K562 (cell line): ENCODE results near the gene SERHL2. TPM values are rescaled to one million over a fixed set of nuclear protein-coding genes. Genes with fewer than 3 reads are reported as not detected.

ENCODE experiments used
- ATAC-seq: fragments of 200-7000 bp; cut with Tn5 transposase; 3 replicates; pipeline ENCODE4 v1.9.1; 2020; ENCODE audit warnings: moderate library complexity
- BruUV-seq: library from RNA; stranded (reverse); fragments of 400-500 nt; replicated peaks from 2 replicates; lab custom pipeline; 2021; lab: Mats Ljungman, UMichigan
- CTCF ChIA-PET: fragments of 300-600 bp; formaldehyde crosslinking; extraction: SDS; loops from one replicate; lab custom pipeline; 2021; ENCODE audit warnings: low intra/inter-chr PET ratio; lab: Yijun Ruan, JAX
- POLR2A ChIA-PET: fragments of 300-600, 350-650 bp; sonication (Branson Sonifier 250); formaldehyde crosslinking; extraction: SDS; loops from one replicate; lab custom pipeline; 2021; ENCODE audit warnings: antibody characterized with exemption, inconsistent platforms; lab: Yijun Ruan, JAX
- DNase-seq, 4 experiments: peaks; one replicate each; pipeline versions ENCODE4 v3.0.0 to v3.0.0-alpha.2; 2011 to 2018; ENCODE audit warnings: low spot score in 3 of 4, mixed read lengths in 3 of 4; ENCODE audit errors: extremely low read depth in 1 of 4
- FAIRE-seq: peaks from 2 replicates; lab custom pipeline; 2011; peaks lifted over from hg19 to GRCh38; lab: Jason Lieb, UNC
- H2AFZ ChIP-seq: 2 replicates; pipeline ENCODE4 v1.6.0; 2011; ENCODE audit warnings: low read depth, low read length, control low read depth, inconsistent platforms
- H3K27ac ChIP-seq: fragments of 200-600 bp; 3 replicates; pipeline ENCODE4 v1.8.0; 2011; ENCODE audit warnings: low read depth, mild to moderate bottlenecking, control low read depth, inconsistent platforms, low read length, moderate library complexity, mixed read lengths; ENCODE audit errors: extremely low read depth
- H3K27me3 ChIP-seq, 2 experiments: fragments of 300-600 bp in 1 of 2; 2 replicates in 1 of 2; 3 replicates in 1 of 2; pipeline versions ENCODE4 v1.6.0 to v1.8.0; 2011; ENCODE audit warnings: inconsistent platforms in 2 of 2, low read length in 2 of 2, mild to moderate bottlenecking in 1 of 2, mixed read lengths in 1 of 2, moderate library complexity in 1 of 2; ENCODE audit not compliant: control insufficient read depth in 2 of 2, insufficient read depth in 2 of 2
- H3K36me3 ChIP-seq: fragments of 300-600 bp; 3 replicates; pipeline ENCODE4 v1.8.0; 2011; ENCODE audit warnings: mild to moderate bottlenecking, low read length, inconsistent platforms; ENCODE audit not compliant: control insufficient read depth, insufficient read depth
- H3K4me1 ChIP-seq, 2 experiments: fragments of 200-600 bp in 1 of 2; replicated peaks in 1 of 2; 2 replicates in 1 of 2; 3 replicates in 1 of 2; pipeline versions ENCODE4 v1.5.1 to v1.8.0; 2011; ENCODE audit warnings: inconsistent platforms in 2 of 2, low read length in 2 of 2, mild to moderate bottlenecking in 1 of 2, mixed read lengths in 1 of 2, moderate library complexity in 1 of 2; ENCODE audit not compliant: control insufficient read depth in 2 of 2, insufficient read depth in 2 of 2
- H3K4me2 ChIP-seq: 2 replicates; pipeline ENCODE4 v1.6.1; 2011; ENCODE audit warnings: low read length, control low read depth, inconsistent platforms, mixed read lengths; ENCODE audit not compliant: insufficient read depth
- H3K4me3 ChIP-seq: fragments of 200-600 bp; sonication (generic), shearing (Covaris generic); 2 replicates; pipeline ENCODE4 v1.5.1; 2016; ENCODE audit warnings: control low read depth, inconsistent platforms
- H3K79me2 ChIP-seq: fragments of 200-600 bp; 3 replicates; pipeline ENCODE4 v1.8.0; 2011; ENCODE audit warnings: low read length, inconsistent platforms; ENCODE audit not compliant: control insufficient read depth, insufficient read depth
- H3K9ac ChIP-seq, 2 experiments: 2 replicates each; pipeline versions ENCODE4 v1.6.0 to v1.6.1; 2011; ENCODE audit warnings: low read depth in 2 of 2, low read length in 2 of 2, control low read depth in 1 of 2, inconsistent platforms in 1 of 2, mild to moderate bottlenecking in 1 of 2, mixed read lengths in 1 of 2; ENCODE audit not compliant: insufficient read depth in 1 of 2
- H3K9me1 ChIP-seq: one replicate; pipeline ENCODE4 v1.6.0; 2011; ENCODE audit warnings: inconsistent platforms, mild to moderate bottlenecking, low read length, moderate library complexity; ENCODE audit not compliant: control insufficient read depth, insufficient read depth
- H3K9me3 ChIP-seq: replicated peaks from 2 replicates; pipeline ENCODE4 v1.5.1; 2011; ENCODE audit warnings: low read depth, low read length, inconsistent platforms; ENCODE audit not compliant: control insufficient read depth, insufficient read depth
- H4K20me1 ChIP-seq: replicated peaks from 2 replicates; pipeline ENCODE4 v1.6.1; 2011; ENCODE audit warnings: low read length, inconsistent platforms, mixed read lengths; ENCODE audit not compliant: control insufficient read depth, insufficient read depth
- ARID2 ChIP-seq: fragments of 450-650 bp; IDR thresholded peaks from 2 replicates; pipeline ENCODE4 v1.6.1; 2017; ENCODE audit warnings: antibody characterized with exemption, mild to moderate bottlenecking
- LARP7 ChIP-seq: fragments of 450-650 bp; IDR thresholded peaks from 2 replicates; pipeline ENCODE4 v1.6.1; 2016
- MYNN ChIP-seq, 2 experiments: sonication (generic); formaldehyde crosslinking in 1 of 2; IDR thresholded peaks; 2 replicates each; pipeline versions ENCODE4 v1.5.0 to v1.6.1; 2016 to 2020; ENCODE audit warnings: antibody characterized with exemption in 1 of 2, missing genetic modification reagents in 1 of 2
- NCOA2 ChIP-seq, 2 experiments: fragments of 450-650 bp; IDR thresholded peaks; 2 replicates each; pipeline ENCODE4 v1.6.1; 2018; ENCODE audit warnings: mild to moderate bottlenecking in 2 of 2, moderate library complexity in 1 of 2; ENCODE audit not compliant: partially characterized antibody in 2 of 2
- NCOA4 ChIP-seq: fragments of 450-650 bp; IDR thresholded peaks from 2 replicates; pipeline ENCODE4 v1.6.1; 2018; ENCODE audit warnings: mild to moderate bottlenecking; ENCODE audit not compliant: partially characterized antibody
- NELFE ChIP-seq: IDR thresholded peaks from 2 replicates; pipeline ENCODE4 v1.6.1; 2011; ENCODE audit warnings: mild to moderate bottlenecking; ENCODE audit not compliant: insufficient read depth, insufficient read length
- RAD21 ChIP-seq, 2 experiments: fragments of 250-450 bp in 1 of 2; fragments of 450-650 bp in 1 of 2; sonication (Bioruptor Pico) in 1 of 2; formaldehyde crosslinking in 1 of 2; IDR thresholded peaks in 1 of 2; conservative IDR thresholded peaks in 1 of 2; 2 replicates each; pipeline versions ENCODE4 v1.4.0 to v1.8.0; 2020 to 2022; ENCODE audit warnings: mild to moderate bottlenecking in 2 of 2, moderate library complexity in 1 of 2
- RB1 ChIP-seq: fragments of 450-650 bp; IDR thresholded peaks from 2 replicates; pipeline ENCODE4 v1.6.1; 2017; ENCODE audit warnings: low read depth, mild to moderate bottlenecking
- SMAD2 ChIP-seq: fragments of 150-350 bp; IDR thresholded peaks from 2 replicates; pipeline ENCODE4 v1.6.1; 2014; ENCODE audit warnings: low read depth, mild to moderate bottlenecking, low read length
- TCF7L2 ChIP-seq: fragments of 150-350 bp; IDR thresholded peaks from 2 replicates; pipeline ENCODE4 v1.6.1; 2016; ENCODE audit warnings: low read depth, mild to moderate bottlenecking, low read length, moderate library complexity
- THRAP3 ChIP-seq: fragments of 450-650 bp; IDR thresholded peaks from 2 replicates; pipeline ENCODE4 v1.6.1; 2016; ENCODE audit warnings: mild to moderate bottlenecking, inconsistent platforms, borderline replicate concordance
- TRIM24 ChIP-seq, 2 experiments: fragments of 450-650 bp; IDR thresholded peaks; 2 replicates each; pipeline ENCODE4 v1.6.1; 2016
- TRIM28 ChIP-seq: fragments of 450-650 bp; IDR thresholded peaks from 2 replicates; pipeline ENCODE4 v1.6.1; 2017
- ZC3H4 ChIP-seq: sonication (generic); formaldehyde crosslinking; IDR thresholded peaks from 2 replicates; pipeline ENCODE4 v1.9.0; 2021; ENCODE audit warnings: missing genetic modification reagents, borderline replicate concordance
- ZFP91 ChIP-seq: sonication (generic); formaldehyde crosslinking; IDR thresholded peaks from 2 replicates; pipeline ENCODE4 v1.8.0; 2022; ENCODE audit warnings: mild to moderate bottlenecking, missing genetic modification reagents
- WGBS: fragments of 100-300 bp; shearing (Covaris generic); methylation state at CpG from one replicate; pipeline ENCODE4 v1.1.6; 2016; ENCODE audit warnings: low coverage, mixed read lengths; ENCODE audit not compliant: insufficient coverage; ENCODE audit errors: missing lambda C conversion rate; 5-methylcytosine and 5-hydroxymethylcytosine counted together
- in situ Hi-C: fragments of 300-500 bp; cut with MboI; formaldehyde crosslinking; loops from 4 replicates; pipeline ENCODE4 v1.15.0; 2018; ENCODE audit warnings: inconsistent platforms, mixed read lengths
- intact Hi-C: fragments of 100-400 bp; cut with micrococcal nuclease; formaldehyde crosslinking; loops from 2 replicates; pipeline ENCODE4 v1.14.2; 2022
- polyA plus RNA-seq, 8 experiments: library from polyadenylated mRNA; depleted of rRNA in 4 of 8; stranded (reverse) in 5 of 8; unstranded in 3 of 8; fragments of >200 nt; fragmentation: Nextera tagmentation in 2 of 8; fragmentation: Illumina TruSeq in 1 of 8; extraction: Ambion mirVana in 2 of 8; extraction: Trizol in 1 of 8; gene quantifications; 2 replicates each; pipeline versions ENCODE4 v1.2.1 to v1.2.3, GENCODE V29; 2011 to 2014; ENCODE audit warnings: inconsistent platforms in 1 of 8, missing spikeins in 1 of 8
- total RNA-seq, 7 experiments: library from RNA; depleted of rRNA in 6 of 7; stranded (reverse); fragments of >200 nt in 6 of 7; fragmentation: Illumina TruSeq in 2 of 7; extraction: Trizol in 2 of 7; gene quantifications; 2 replicates each; pipeline versions ENCODE4 v1.2.1 to v1.2.3, GENCODE V29; 2011 to 2021; ENCODE audit warnings: low replicate concordance in 1 of 7
- TF ChIP-seq, protein P1 (sequence below): fragments of 150-350 bp; IDR thresholded peaks from 2 replicates; pipeline ENCODE4 v1.6.1; 2014; ENCODE audit warnings: low read depth, mild to moderate bottlenecking, low read length, borderline replicate concordance
- TF ChIP-seq, protein P2 (sequence below): fragments of 450-650 bp; conservative IDR thresholded peaks from 2 replicates; pipeline ENCODE4 v1.6.1; 2016; ENCODE audit warnings: missing genetic modification characterization, low read depth, mild to moderate bottlenecking, control low read depth, missing compliant biosample characterization

The SERHL2 gene
- total and polyA plus RNA-seq, 9 of the 15 experiments (the other 6 are each of a cell fraction or from before 2014, with no cell fraction given): 19.9 to 62.6 (median 25.2) TPM

- POLR2A ChIA-PET: interaction anchor here (0.8 kb wide), 1 partner anchor 608 kb away, joined by 3 read pairs; no protein-coding TSS in a partner anchor
- no peak for TF ChIP-seq TRIM24 (IDR thresholded peaks at IDR 0.05)
- TF ChIP-seq, protein P1, sequence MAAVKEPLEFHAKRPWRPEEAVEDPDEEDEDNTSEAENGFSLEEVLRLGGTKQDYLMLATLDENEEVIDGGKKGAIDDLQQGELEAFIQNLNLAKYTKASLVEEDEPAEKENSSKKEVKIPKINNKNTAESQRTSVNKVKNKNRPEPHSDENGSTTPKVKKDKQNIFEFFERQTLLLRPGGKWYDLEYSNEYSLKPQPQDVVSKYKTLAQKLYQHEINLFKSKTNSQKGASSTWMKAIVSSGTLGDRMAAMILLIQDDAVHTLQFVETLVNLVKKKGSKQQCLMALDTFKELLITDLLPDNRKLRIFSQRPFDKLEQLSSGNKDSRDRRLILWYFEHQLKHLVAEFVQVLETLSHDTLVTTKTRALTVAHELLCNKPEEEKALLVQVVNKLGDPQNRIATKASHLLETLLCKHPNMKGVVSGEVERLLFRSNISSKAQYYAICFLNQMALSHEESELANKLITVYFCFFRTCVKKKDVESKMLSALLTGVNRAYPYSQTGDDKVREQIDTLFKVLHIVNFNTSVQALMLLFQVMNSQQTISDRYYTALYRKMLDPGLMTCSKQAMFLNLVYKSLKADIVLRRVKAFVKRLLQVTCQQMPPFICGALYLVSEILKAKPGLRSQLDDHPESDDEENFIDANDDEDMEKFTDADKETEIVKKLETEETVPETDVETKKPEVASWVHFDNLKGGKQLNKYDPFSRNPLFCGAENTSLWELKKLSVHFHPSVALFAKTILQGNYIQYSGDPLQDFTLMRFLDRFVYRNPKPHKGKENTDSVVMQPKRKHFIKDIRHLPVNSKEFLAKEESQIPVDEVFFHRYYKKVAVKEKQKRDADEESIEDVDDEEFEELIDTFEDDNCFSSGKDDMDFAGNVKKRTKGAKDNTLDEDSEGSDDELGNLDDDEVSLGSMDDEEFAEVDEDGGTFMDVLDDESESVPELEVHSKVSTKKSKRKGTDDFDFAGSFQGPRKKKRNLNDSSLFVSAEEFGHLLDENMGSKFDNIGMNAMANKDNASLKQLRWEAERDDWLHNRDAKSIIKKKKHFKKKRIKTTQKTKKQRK: no peak
- no peak for TF ChIP-seq TRIM28
- TF ChIP-seq SMAD2: no peak
- TF ChIP-seq THRAP3: no peak
- TF ChIP-seq NCOA4: no peak
- TF ChIP-seq, protein P2, sequence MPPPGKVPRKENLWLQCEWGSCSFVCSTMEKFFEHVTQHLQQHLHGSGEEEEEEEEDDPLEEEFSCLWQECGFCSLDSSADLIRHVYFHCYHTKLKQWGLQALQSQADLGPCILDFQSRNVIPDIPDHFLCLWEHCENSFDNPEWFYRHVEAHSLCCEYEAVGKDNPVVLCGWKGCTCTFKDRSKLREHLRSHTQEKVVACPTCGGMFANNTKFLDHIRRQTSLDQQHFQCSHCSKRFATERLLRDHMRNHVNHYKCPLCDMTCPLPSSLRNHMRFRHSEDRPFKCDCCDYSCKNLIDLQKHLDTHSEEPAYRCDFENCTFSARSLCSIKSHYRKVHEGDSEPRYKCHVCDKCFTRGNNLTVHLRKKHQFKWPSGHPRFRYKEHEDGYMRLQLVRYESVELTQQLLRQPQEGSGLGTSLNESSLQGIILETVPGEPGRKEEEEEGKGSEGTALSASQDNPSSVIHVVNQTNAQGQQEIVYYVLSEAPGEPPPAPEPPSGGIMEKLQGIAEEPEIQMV (tag): no peak
- no peak for TF ChIP-seq RB1
- no peak for TF ChIP-seq TCF7L2
- TF ChIP-seq ZFP91 (CRISPR knock-in tag): no peak
- TF ChIP-seq LARP7: no peak
- peak; percentile 63 to 83 for TF ChIP-seq RAD21 (CRISPR knock-in tag; conservative IDR thresholded peaks at IDR 0.05 in 1 of 2, IDR thresholded peaks at IDR 0.05 in 1 of 2)
- no peak for TF ChIP-seq MYNN (IDR thresholded peaks at IDR 0.05)
- no peak for TF ChIP-seq MYNN (CRISPR knock-in tag; IDR thresholded peaks at IDR 0.05)
- no peak for TF ChIP-seq ZC3H4
- no peak for TF ChIP-seq NELFE
- TF ChIP-seq NCOA2 (IDR thresholded peaks at IDR 0.05; ENCODE audit: partially characterized antibody in 2 of 2): no peak
- TF ChIP-seq ARID2: no peak
These were observed 67.8 kb downstream of the SERHL2 start for GRCh38 chr22:42621505-42622002.

More at GRCh38 chr22:42621505-42622002, 67.8 kb downstream of the SERHL2 start:
- no peak overlapping the region for H2AFZ ChIP-seq
- no TSS peak for BruUV-seq
- H3K27ac ChIP-seq: no peak overlapping the region
- DNase-seq: peak; percentile 71 to 81 (median 80)
- H3K4me3 ChIP-seq: no peak overlapping the region
- 44% methylated on average over 10 of the region's 11 CpGs for WGBS
- H3K4me1 ChIP-seq: peaks cover 17 to 50% of the 10 kb centered on the region in 2 experiments; a peak in 4 of 5 replicates
- H3K9me3 ChIP-seq: no peaks in the 10 kb centered on the region
- in situ Hi-C loops (no loop called here), intact Hi-C loops (loop anchor here (10.0 kb wide), 1 partner anchor 73 kb away; no protein-coding TSS in a partner anchor)
- H3K36me3 ChIP-seq: peaks cover 37% of the 10 kb centered on the region; the same call in 1 of the 3 replicates
- H3K9ac ChIP-seq: 0 out of 4 replicates have a peak overlapping the region, but pooled peaks of 1 of the 2 experiments have one; percentile 43
- peak; percentile 95 for ATAC-seq
- peaks cover 4% of the 10 kb centered on the region for H3K9me1 ChIP-seq
- no peak overlapping the region for H3K4me2 ChIP-seq
- CTCF ChIA-PET: interaction anchor here (1.2 to 1.5 kb wide), 2 partner anchors 199 to 246 kb away, joined by 5 to 9 read pairs; no protein-coding TSS in a partner anchor
- peak; percentile 75 for FAIRE-seq
- H3K79me2 ChIP-seq: no peaks in the 10 kb centered on the region
- H3K27me3 ChIP-seq: no peaks in the 10 kb centered on the region
- no peaks in the 10 kb centered on the region for H4K20me1 ChIP-seq
